ENCODE data around the gene OTUD4.
"Not testable (repeated sequence)": the region's sequence is repeated elsewhere in the genome, so short reads cannot be mapped to it uniquely, and the experiment has no call there.

The OTUD4 gene

GRCh38 chr4:145180298-145181090 lies at the start of gene OTUD4 (continued):
- TF ChIP-seq PRDM10 (tag by site-specific recombination; IDR thresholded peaks at IDR 0.05) (peak; percentile 9; the same call in 1 of the 2 replicates), ZIC2 (tag by site-specific recombination; IDR thresholded peaks at IDR 0.05) (0 out of 2 replicates have a peak, but pooled peaks have one; percentile 33), SP3 (tag by site-specific recombination; IDR thresholded peaks at IDR 0.05) (peak; percentile 60), ZFHX2 (tag by site-specific recombination; conservative IDR thresholded peaks at IDR 0.05) (peak; percentile 66), EGR2 (tag by site-specific recombination; IDR thresholded peaks at IDR 0.05; ENCODE audit: low read depth) (peak; percentile 78), ZNF629 (tag by site-specific recombination; IDR thresholded peaks at IDR 0.05) (0 out of 2 replicates have a peak, but pooled peaks have one; percentile 9), KLF16 (tag by site-specific recombination; IDR thresholded peaks at IDR 0.05) (0 out of 2 replicates have a peak, but pooled peaks have one; percentile 36), BCL11B (tag by site-specific recombination; IDR thresholded peaks at IDR 0.05; ENCODE audit: low read depth) (no peak), ZBTB10 (tag by site-specific recombination; IDR thresholded peaks at IDR 0.05) (0 out of 2 replicates have a peak, but pooled peaks have one; percentile 55), ZNF335 (tag by site-specific recombination; conservative IDR thresholded peaks at IDR 0.05) (peak; percentile 86), ZNF341 (tag by site-specific recombination; IDR thresholded peaks at IDR 0.05; ENCODE audit: low read depth) (peak; percentile 94), ZNF76 (tag by site-specific recombination; IDR thresholded peaks at IDR 0.05; ENCODE audit: borderline replicate concordance, low read depth) (peak; percentile 80), ZNF2 (tag by site-specific recombination; IDR thresholded peaks at IDR 0.05) (no peak)

- H3K9me3 ChIP-seq (ENCODE audit: control insufficient read depth, insufficient read depth, low read depth, low read length); H3K4me3 ChIP-seq (ENCODE audit: low read depth, low read length); H3K4me1 ChIP-seq (ENCODE audit: control insufficient read depth, insufficient read depth, low read length); CTCF ChIA-PET; H3K27ac ChIP-seq (ENCODE audit: extremely low read depth, low read depth, low read length); H3K36me3 ChIP-seq (ENCODE audit: control insufficient read depth in 2 of 2, insufficient read depth in 1 of 2, low read length in 2 of 2); POLR2A ChIA-PET: not testable (repeated sequence)
- peak; percentile 66 for TF ChIP-seq ZNF146 (tag by site-specific recombination; IDR thresholded peaks at IDR 0.05)
These were observed 42.8 kb upstream of the OTUD4 start for GRCh38 chr4:145223228-145223627.

GRCh38 chr4:145221529-145221928 lies 41.1 kb upstream of the OTUD4 start:
- H3K4me3 ChIP-seq (ENCODE audit: low read depth, low read length); H3K9me3 ChIP-seq (ENCODE audit: control insufficient read depth, insufficient read depth, low read depth, low read length); CTCF ChIA-PET; H3K4me1 ChIP-seq (ENCODE audit: control insufficient read depth, insufficient read depth, low read length); H3K36me3 ChIP-seq (ENCODE audit: control insufficient read depth in 2 of 2, insufficient read depth in 1 of 2, low read length in 2 of 2); POLR2A ChIA-PET; H3K27ac ChIP-seq (ENCODE audit: extremely low read depth, low read depth, low read length): not testable (repeated sequence)
